HFF-Myc (cell line): Measurements from ENCODE around the gene MYH15.

Source experiments
- DNase-seq: peaks from one replicate; pipeline ENCODE4 v3.0.0-alpha.2; 2011; ENCODE audit warnings: low read depth; ENCODE audit errors: extremely low read depth
- H3K4me3 ChIP-seq: replicated peaks from 2 replicates; pipeline ENCODE4 v1.5.1; 2011; ENCODE audit warnings: low read depth, mild to moderate bottlenecking, control low read depth, low read length
- TF ChIP-seq, protein P1 (sequence below): IDR thresholded peaks from 2 replicates; pipeline ENCODE4 v1.5.1; 2012; ENCODE audit warnings: mild to moderate bottlenecking, low read depth, low read length, control low read depth; ENCODE audit errors: missing control alignments

The MYH15 gene

DNA sequence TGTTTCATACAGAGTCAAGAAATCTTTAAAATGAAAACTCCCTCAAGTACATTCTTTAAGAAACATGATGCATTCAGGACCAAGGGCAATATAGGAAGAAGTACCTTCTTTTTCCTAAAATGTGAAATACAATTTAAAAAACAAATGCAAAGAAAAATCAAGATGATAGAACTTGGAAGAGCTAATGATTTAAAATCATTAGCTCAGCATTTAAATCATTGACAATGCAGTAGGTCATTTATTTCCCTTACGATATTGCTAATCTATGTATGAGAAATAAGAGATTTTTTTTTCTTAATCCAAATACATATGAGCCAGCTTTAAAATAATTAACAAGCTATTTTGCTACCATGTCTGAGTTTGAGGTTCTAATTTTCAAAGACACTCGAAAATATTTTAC is 108.6 kb downstream of the MYH15 start:
- H3K4me3 ChIP-seq, result no peak overlapping the region
- DNase-seq, result no peak
- TF ChIP-seq, protein P1, sequence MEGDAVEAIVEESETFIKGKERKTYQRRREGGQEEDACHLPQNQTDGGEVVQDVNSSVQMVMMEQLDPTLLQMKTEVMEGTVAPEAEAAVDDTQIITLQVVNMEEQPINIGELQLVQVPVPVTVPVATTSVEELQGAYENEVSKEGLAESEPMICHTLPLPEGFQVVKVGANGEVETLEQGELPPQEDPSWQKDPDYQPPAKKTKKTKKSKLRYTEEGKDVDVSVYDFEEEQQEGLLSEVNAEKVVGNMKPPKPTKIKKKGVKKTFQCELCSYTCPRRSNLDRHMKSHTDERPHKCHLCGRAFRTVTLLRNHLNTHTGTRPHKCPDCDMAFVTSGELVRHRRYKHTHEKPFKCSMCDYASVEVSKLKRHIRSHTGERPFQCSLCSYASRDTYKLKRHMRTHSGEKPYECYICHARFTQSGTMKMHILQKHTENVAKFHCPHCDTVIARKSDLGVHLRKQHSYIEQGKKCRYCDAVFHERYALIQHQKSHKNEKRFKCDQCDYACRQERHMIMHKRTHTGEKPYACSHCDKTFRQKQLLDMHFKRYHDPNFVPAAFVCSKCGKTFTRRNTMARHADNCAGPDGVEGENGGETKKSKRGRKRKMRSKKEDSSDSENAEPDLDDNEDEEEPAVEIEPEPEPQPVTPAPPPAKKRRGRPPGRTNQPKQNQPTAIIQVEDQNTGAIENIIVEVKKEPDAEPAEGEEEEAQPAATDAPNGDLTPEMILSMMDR, result no peak

DNA sequence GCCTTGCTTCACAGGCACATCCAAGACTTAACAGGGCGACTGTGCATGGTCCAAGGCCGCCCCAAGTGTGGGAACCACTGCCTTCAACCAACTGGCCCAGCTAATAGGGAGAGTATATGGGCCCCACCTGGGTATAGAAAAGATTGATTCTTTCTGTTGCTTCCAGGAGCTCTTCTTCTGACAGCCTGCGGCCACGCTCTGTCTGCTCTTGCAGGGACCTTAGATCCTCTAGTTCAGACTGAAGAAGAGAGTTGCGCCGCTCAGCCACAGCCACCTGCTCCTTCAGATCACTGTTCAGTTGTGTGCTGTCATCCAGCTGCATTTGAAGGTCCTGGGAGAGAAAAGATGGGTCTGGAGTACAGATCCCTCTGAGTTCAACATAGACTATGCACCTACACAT is 111.9 kb downstream of the MYH15 start:
- TF ChIP-seq, protein P1, result no peak
- no peak overlapping the region for H3K4me3 ChIP-seq
- no peak for DNase-seq

DNA sequence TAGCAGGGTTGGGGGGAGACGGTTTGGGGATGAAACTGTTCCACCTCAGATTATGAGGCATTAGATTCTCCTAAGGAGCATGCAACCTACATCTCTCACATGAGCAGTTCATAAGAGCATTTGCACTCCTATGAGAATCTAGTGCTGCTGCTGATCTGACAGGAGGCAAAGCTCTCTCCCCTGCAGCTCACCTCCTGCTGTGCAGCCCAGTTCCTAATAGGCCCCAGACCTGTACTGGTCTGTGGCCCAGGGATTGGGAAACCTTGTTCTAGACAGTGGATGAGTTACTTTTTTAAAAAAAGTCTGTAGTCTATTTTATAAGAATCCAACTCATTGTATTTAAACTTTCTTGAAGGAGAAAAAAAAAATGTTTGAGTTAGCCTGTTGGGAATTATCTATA is 114.1 kb downstream of the MYH15 start:
- TF ChIP-seq, protein P1, result no peak
- H3K4me3 ChIP-seq, result no peak overlapping the region
- no peak for DNase-seq

DNA sequence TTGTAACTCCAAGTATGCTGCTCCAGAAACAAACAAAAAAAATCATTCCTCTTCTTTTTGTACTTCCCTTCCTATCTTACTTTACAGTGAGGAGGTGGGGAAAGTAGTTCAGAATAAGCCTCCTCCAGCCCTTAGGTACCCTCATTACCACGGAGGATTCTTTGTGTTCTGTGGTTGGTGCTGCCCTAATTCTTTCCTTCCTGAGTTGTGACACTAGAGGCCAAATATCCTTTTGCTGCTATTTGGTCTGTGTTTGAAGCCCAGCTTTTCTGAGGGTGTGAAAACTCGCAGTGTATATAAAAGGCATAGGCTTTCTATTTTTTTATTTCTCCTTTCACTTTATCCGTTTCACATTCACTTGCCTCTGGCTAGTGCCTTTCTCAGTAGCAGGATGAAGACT is 115.8 kb downstream of the MYH15 start:
- no peak for DNase-seq
- H3K4me3 ChIP-seq, result no peak overlapping the region
- TF ChIP-seq, protein P1, result no peak

DNA sequence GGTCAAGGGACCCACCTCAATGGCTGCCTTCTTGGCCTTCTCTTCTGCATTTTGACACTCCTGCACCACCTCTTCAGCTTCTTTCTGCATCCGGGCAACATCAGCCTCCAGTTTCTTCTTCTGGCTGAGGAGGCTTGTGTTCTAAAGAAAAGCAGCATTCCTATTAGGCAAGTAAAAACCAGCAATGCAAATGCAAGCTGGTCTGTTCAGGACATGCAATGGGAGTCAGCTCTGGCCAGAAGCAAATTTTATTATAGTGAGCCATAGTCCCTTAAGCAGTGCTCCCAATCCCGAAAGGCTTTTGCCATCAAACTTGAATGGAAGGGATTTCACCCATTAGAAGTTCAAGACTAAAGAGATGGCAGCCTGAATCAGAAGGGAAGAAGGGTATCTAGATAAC is 116.4 kb downstream of the MYH15 start:
- no peak for DNase-seq
- no peak overlapping the region for H3K4me3 ChIP-seq
- TF ChIP-seq, protein P1, result no peak

DNA sequence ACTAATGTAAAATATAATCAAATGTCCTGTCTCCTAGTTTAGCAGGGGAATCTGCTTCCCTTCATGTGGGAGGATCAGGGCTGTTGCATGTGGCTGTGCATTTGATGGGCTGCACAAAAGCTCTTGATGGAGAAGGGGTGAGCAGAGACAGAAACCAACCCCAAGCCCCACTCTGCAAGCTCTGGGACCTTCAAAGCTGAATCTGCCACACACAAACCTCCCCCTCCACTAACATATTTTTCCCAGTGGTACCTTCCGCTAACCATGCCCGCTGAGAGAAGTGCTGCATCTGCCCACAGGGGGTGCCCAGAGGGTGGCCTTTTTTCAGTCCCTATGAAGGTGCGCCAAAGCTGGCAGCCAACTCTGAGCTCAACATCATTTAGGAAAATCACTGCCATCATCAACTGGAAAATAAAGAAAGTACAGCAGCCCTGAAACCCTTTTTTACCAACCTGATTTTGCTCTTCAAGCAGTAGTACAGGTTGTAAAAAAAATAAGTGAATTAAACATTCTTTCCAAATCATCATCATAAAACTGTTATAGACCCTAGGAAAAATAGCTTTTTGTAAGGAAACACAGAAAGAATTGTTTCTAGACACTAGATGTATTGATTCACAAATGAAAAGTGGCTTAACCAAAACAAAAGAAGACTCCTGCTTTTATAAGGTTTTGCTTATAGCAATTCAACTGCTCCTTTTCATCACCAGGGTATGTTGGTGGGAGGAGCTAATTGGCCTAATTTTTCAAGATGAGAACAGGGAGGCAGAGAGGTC is 117.1 kb downstream of the MYH15 start:
- H3K4me3 ChIP-seq, result no peak overlapping the region
- TF ChIP-seq, protein P1, result no peak
- no peak for DNase-seq
